Limb (tissue), 2 donors: Measurements from ENCODE around the gene RPP30.
A peak's percentile ranks its signal among the peaks of the same experiment; 100 is the strongest.

ENCODE experiments used
- DNase-seq, 2 donors: peaks; one replicate each; pipeline ENCODE4 v3.0.0-alpha.2; 2016; ENCODE audit errors: extremely low spot score in 2 of 2

Gene RPP30

GRCh38 chr10:90916392-90917237, 44.8 kb downstream of the RPP30 start:
- DNase-seq, result no peak

- peak in 1 of 2 donors; percentile 44 for DNase-seq
Measured at GRCh38 chr10:90917238-90917967, 45.6 kb downstream of the RPP30 start.

GRCh38 chr10:90917968-90918318, 46.2 kb downstream of the RPP30 start:
- no peak for DNase-seq

- no peak for DNase-seq
Measured at GRCh38 chr10:90919683-90920574, 48.2 kb downstream of the RPP30 start.

DNA sequence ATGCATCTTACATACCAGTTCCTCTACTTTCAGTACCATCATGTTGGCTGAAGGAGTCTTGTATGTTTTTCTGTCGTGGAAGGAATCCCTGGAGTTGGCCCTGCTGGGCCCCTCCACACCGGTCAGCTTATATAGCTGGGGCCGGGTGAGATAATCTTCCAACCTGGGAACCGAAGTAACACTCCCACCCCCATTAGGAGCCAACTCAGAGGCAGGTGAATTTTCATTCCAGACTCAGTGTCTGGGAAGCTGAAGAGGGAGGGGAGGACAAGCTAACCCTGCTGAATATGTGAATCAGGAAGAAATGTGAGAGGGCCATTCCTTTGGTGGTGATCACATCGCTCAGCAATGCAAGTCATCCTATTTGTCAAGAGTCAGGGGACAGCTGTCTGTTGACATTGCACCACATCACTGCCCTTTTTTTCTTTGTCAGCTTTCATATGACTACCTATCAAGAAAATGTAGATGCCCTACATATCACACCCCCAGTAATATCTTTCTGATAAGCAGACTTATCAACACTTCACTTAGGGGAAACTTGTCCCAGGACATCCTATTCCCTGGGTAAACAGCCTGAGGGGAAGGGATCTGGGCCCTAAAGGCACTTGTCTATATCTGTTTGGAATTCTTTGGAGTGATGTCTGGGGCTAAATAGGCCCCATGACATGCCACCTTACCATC, 49.4 kb downstream of the RPP30 start, which contains the start of gene ANKRD1:
Gene ANKRD1 (minus strand): TSS at position 102 of the 681 bp plus-strand sequence. CDS start 60 bp downstream, at position 42.
- DNase-seq, result peak in 1 of 2 donors; percentile 32

DNA sequence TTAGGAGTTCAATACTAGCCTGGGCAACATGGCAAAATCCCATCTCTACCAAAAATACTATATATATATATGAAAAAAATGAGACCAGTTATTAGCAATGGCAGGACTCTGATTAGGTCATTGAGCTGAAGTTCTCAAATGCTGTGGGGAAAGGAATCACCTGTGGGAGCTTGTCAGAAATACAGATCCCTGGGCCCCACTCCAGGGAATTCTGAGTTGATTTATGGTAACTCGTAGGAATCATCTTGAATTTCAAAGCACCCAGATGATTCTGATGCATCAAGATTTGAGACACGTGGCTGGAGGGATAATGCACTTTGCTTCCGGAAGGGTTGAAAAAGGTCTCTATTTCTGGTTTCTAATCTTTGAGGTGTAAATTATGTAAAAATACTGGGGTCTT, 50.1 kb downstream of the RPP30 start:
- no peak for DNase-seq

- no peak for DNase-seq
Measured at GRCh38 chr10:90923111-90923731, 51.4 kb downstream of the RPP30 start.

DNA sequence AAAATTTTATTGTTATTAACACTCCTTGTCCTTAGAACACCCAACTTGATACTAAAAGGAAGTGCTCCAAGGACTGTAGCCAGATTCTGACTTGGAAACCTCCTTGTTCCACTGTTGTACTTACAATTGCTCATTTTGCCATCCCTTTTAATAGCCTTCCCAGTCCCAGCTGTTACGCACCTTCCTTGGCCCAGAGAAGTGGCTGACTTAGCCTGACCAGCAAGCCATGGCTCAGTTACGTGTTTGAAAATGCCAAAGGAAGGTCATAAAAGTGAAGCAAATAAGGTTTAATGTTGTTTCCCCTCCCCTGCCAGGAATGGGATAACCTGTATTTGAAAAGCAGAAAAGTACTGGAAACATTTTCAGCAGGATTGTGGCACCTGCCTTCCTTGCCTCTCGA, 52.8 kb downstream of the RPP30 start:
- DNase-seq, result no peak

- DNase-seq, result no peak
Measured at GRCh38 chr10:90925079-90926029, 53.6 kb downstream of the RPP30 start.

DNA sequence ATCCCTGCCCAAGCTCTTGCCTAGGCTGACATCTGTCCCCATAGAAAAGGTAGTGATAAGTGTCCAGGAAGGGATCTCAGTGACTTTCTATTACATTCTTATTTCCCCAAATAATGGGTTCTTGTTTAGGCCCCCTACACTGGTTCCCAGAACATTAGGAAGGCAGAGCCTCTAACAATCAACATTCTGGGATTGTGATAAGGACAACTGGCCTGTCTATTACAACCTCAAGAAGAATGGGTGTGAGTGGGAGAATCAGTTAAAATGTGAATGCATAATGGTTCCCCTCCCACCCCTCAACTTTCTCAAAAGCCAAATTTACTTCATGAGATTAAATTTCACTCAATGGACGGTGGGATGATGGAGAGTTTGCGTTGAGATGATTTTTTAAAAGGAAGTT, 55.5 kb downstream of the RPP30 start:
- DNase-seq, result no peak

DNA sequence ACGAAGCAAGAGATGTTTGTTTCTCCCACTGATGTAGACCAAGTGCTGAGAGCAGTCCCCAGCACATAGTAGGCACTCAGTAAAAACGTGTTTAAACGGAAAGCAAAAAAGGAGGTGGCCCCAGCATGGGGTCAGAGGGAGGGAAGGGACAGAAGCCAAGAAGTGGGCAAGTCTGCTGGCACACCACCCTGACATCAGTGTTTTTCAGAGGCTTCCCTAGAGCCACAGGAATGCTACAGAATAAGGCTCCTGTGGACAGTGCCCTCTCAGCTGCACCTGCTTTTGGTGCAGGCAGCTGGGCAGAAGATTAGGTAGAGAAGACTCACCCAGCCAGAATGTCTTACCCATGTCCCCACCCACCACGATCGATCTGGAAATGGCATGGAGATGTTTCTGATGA, 57.4 kb downstream of the RPP30 start:
- DNase-seq, result no peak

DNA sequence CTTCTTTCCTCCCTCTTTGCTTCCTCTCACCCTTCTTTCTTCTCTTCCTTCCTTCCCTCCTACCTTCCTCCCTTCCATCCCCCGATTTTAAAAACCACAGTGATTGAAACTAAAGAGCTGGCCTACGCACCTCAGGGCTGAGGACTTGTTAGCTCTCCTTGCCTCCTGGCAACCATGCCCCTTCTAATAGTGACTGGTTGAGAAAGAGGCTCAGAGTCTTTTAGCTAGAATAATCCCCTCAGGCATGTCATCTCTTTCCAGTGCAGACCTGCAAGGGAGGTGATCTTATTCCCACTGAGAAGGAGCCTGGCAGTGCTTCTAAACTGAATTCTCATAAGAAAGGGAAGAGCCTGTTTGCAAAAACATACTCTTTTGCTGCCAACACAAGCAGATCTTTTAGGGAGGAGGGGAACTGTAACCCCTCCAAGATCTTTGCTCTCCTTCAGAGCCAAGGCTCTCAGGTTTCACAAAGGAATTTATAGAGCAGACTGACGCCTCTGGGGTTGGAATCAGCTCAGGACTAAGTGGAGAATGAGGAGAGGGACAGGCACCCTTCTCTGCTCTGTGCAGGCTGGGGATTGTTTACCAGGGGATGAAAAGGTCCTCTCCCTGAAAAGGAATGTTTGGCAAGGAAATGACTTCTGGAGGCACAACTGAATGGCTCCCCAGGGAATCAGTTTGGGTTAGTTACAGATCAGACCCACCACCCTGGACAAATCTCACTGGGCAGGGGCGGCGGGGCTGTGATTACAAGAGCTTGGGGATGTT, 58.5 kb downstream of the RPP30 start:
- peak; percentile 49 to 72 for DNase-seq

DNA sequence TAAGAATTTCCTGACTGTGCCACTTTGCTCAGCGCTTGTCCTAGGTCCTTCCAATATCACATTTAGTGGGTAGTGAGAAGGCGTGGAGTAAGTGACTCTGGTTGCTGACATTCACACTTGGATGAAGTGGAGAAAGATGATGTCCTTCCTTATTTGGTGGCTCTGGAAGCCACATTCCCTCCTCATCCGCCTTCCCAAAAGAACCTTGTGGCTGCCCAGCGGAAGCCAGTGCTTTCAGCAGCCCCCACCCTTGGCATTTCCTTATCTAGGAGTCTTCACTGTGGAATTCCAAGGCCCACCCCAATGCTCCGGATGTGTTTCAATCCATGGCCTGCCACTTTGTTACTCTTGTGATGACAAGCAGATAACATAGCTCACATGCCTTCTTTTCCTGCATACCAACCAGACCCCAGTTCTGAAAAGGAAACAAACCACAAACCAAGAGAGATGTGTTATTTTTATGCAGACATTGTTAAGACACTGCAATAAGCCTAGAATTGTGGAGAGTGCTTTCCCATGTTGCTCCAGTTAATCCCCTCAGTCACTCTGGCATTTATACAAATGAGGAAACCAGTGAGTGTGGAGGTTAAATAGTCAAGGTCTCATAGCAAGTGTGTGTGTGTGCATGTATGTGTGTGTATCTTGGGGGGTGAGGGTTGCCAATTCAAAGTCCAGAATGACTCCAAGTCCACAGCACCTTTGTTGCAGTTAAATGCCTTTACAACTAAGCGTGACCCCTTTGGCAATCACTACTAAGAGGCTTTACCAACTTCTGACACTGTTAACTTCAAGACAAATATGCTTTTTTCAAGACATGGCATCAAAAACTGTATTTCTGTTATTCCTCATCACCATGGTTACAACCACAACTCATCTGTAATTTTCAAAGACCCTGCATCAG, 59.4 kb downstream of the RPP30 start:
- DNase-seq, result peak in 1 of 2 donors; percentile 63

DNA sequence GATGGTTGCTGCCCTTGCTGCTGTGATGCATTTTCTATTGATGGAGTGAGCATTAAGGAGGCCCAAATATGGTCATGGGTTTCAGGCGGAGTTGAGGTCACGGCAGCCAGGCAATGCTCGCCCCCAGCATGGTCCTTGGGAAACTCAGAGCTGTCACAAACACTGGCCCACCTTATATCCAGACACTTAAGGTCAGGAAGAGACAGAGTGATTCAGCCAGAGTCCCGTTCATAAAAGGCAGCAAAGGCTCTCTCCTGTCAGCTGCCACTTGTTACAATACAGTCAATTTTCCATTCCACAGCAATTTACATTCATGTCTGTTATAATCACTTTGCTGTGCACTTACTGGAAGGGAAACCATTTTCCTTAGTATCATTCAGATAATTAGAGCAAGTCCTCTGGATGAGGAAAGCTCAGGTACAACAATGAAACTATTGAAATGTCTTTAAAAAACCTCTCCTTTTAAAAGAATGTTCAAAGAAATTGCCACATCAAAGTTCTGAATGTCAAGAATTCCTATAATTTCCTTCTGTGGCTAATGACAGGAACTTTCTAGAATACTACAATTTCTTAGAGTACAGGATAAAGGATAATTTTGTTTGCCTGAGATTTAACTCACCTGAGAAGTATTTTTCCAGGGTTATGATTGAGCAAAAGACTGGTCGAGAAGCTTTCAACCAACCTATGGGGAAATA, 64.0 kb downstream of the RPP30 start:
- no peak for DNase-seq

DNA sequence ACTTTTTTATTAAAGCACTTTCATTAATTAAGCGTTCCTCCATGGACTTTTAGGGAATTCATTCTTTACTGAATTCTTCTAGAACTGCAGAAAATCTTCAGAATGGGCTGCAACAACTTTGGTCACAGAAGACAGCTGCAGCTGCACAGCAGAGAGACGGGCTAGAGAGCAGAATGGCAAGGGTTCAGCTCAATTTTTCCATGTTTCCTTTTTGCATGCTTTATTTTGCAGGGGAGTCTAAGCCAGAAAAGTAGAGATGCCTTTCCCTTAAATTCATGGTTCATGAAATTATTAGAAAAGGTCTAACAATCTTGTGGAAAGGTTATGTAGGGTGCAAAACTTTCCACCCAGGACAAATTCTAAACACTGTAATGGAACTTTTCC, 64.5 kb downstream of the RPP30 start:
- DNase-seq, result no peak

GRCh38 chr10:90937645-90938258, 66.0 kb downstream of the RPP30 start:
- no peak for DNase-seq

GRCh38 chr10:90939116-90939515, 67.3 kb downstream of the RPP30 start:
- DNase-seq, result no peak
